WTC11 (cell line): ENCODE measurements around the gene VCAN. TPM values are rescaled to one million over a fixed set of nuclear protein-coding genes. Genes with fewer than 3 reads are reported as not detected.
A peak's percentile ranks its signal among the peaks of the same experiment; 100 is the strongest.

Source experiments
- ATAC-seq: fragments of 200-7000 bp; cut with Tn5 transposase; 2 replicates; pipeline ENCODE4 v1.10.0; 2021; ENCODE audit warnings: mild to moderate bottlenecking, moderate library complexity
- CTCF ChIA-PET: fragments of 300-600 bp; sonication (Branson Sonifier 250); formaldehyde crosslinking; loops from one replicate; lab custom pipeline; 2021; ENCODE audit warnings: antibody characterized with exemption; lab: Charles Lee
- POLR2A ChIA-PET: fragments of 350-600 bp; sonication (Branson Sonifier 250); formaldehyde crosslinking; loops from one replicate; lab custom pipeline; 2021; ENCODE audit warnings: antibody characterized with exemption; lab: Charles Lee
- DNase-seq: peaks from one replicate; pipeline ENCODE4 v3.0.0; 2021; ENCODE audit warnings: low spot score
- H3K27ac Mint-ChIP-seq: 2 replicates; pipeline ENCODE4 v1.8.0; 2021; ENCODE audit warnings: mixed read lengths
- H3K27me3 Mint-ChIP-seq: 2 replicates; pipeline ENCODE4 v1.8.0; 2021; ENCODE audit warnings: low read depth, mild to moderate bottlenecking, moderate library complexity, mixed read lengths
- H3K36me3 Mint-ChIP-seq: 2 replicates; pipeline ENCODE4 v1.8.0; 2021; ENCODE audit warnings: mixed read lengths
- H3K4me1 Mint-ChIP-seq: 2 replicates; pipeline ENCODE4 v1.8.0; 2022; ENCODE audit warnings: mixed read lengths
- H3K4me3 Mint-ChIP-seq: 2 replicates; pipeline ENCODE4 v1.8.0; 2021; ENCODE audit warnings: mild to moderate bottlenecking, moderate library complexity, mixed read lengths
- H3K9me3 Mint-ChIP-seq: 2 replicates; pipeline ENCODE4 v1.8.0; 2021; ENCODE audit warnings: mixed read lengths
- ARID4B ChIP-seq: sonication (generic); formaldehyde crosslinking; IDR thresholded peaks from 2 replicates; pipeline ENCODE4 v1.8.0; 2023; ENCODE audit warnings: missing genetic modification reagents, mild to moderate bottlenecking, borderline replicate concordance
- CBFB ChIP-seq: sonication (generic); formaldehyde crosslinking; IDR thresholded peaks from 2 replicates; pipeline ENCODE4 v1.8.1; 2022; ENCODE audit warnings: mild to moderate bottlenecking, low read depth, missing genetic modification reagents
- ERG ChIP-seq: fragments of 250-450 bp; sonication (Bioruptor Pico); IDR thresholded peaks from 2 replicates; pipeline ENCODE4 v1.8.0; 2021; ENCODE audit warnings: mild to moderate bottlenecking
- FOXJ3 ChIP-seq: sonication (generic); formaldehyde crosslinking; IDR thresholded peaks from 2 replicates; pipeline ENCODE4 v1.9.0; 2021; ENCODE audit warnings: missing genetic modification reagents, mild to moderate bottlenecking, borderline replicate concordance
- FOXP4 ChIP-seq: sonication (generic); formaldehyde crosslinking; IDR thresholded peaks from 2 replicates; pipeline ENCODE4 v1.8.0; 2022; ENCODE audit warnings: mild to moderate bottlenecking, missing genetic modification reagents
- GTF2I ChIP-seq: fragments of 250-450 bp; sonication (Bioruptor Pico); conservative IDR thresholded peaks from 2 replicates; pipeline ENCODE4 v1.4.0; 2021; ENCODE audit warnings: mild to moderate bottlenecking
- HMGA2 ChIP-seq: fragments of 250-450 bp; sonication (Bioruptor Pico); IDR thresholded peaks from 2 replicates; pipeline ENCODE4 v1.4.0; 2021; ENCODE audit warnings: mild to moderate bottlenecking, moderate library complexity
- IRF1 ChIP-seq: sonication (generic); formaldehyde crosslinking; IDR thresholded peaks from 2 replicates; pipeline ENCODE4 v1.8.0; 2023; ENCODE audit warnings: missing genetic modification reagents
- JAZF1 ChIP-seq: fragments of 250-450 bp; sonication (Bioruptor Pico); IDR thresholded peaks from 2 replicates; pipeline ENCODE4 v1.9.0; 2021; ENCODE audit warnings: moderate library complexity, mild to moderate bottlenecking, inconsistent platforms
- JUN ChIP-seq: sonication (generic); formaldehyde crosslinking; IDR thresholded peaks from 2 replicates; pipeline ENCODE4 v1.8.0; 2023; ENCODE audit warnings: mild to moderate bottlenecking, missing genetic modification reagents
- MLX ChIP-seq: sonication (generic); formaldehyde crosslinking; IDR thresholded peaks from 2 replicates; pipeline ENCODE4 v1.8.1; 2023; ENCODE audit warnings: mild to moderate bottlenecking, missing genetic modification reagents, moderate library complexity
- PREB ChIP-seq: sonication (generic); formaldehyde crosslinking; IDR thresholded peaks from 2 replicates; pipeline ENCODE4 v1.8.1; 2022; ENCODE audit warnings: mild to moderate bottlenecking, missing genetic modification reagents, moderate library complexity, borderline replicate concordance
- SMAD3 ChIP-seq: sonication (generic); formaldehyde crosslinking; IDR thresholded peaks from 2 replicates; pipeline ENCODE4 v1.8.0; 2022; ENCODE audit warnings: missing genetic modification reagents, mild to moderate bottlenecking, borderline replicate concordance
- TCF7 ChIP-seq: sonication (generic); formaldehyde crosslinking; IDR thresholded peaks from 2 replicates; pipeline ENCODE4 v1.8.0; 2022; ENCODE audit warnings: mild to moderate bottlenecking, low read depth, missing genetic modification reagents, moderate library complexity
- ZBTB21 ChIP-seq: sonication (generic); formaldehyde crosslinking; IDR thresholded peaks from 2 replicates; pipeline ENCODE4 v1.8.1; 2023; ENCODE audit warnings: mild to moderate bottlenecking, missing genetic modification reagents, borderline replicate concordance
- ZNF138 ChIP-seq: sonication (generic); formaldehyde crosslinking; conservative IDR thresholded peaks from 2 replicates; pipeline ENCODE4 v1.8.1; 2022; ENCODE audit warnings: mild to moderate bottlenecking, moderate library complexity, missing genetic modification reagents
- ZNF263 ChIP-seq: sonication (generic); formaldehyde crosslinking; IDR thresholded peaks from 2 replicates; pipeline ENCODE4 v1.8.1; 2022; ENCODE audit warnings: low read depth, mild to moderate bottlenecking, moderate library complexity, missing genetic modification reagents
- ZNF317 ChIP-seq: sonication (generic); formaldehyde crosslinking; IDR thresholded peaks from 2 replicates; pipeline ENCODE4 v1.8.1; 2023; ENCODE audit warnings: low read depth, mild to moderate bottlenecking, moderate library complexity, missing genetic modification reagents, borderline replicate concordance
- ZNF396 ChIP-seq: fragments of 250-450 bp; sonication (Bioruptor Pico); IDR thresholded peaks from 2 replicates; pipeline ENCODE4 v1.8.0; 2021; ENCODE audit warnings: mild to moderate bottlenecking, moderate library complexity, borderline replicate concordance
- ZNF425 ChIP-seq: fragments of 250-450 bp; sonication (Bioruptor Pico); conservative IDR thresholded peaks from 2 replicates; pipeline ENCODE4 v1.9.0; 2021; ENCODE audit warnings: mild to moderate bottlenecking
- total RNA-seq: library from RNA; stranded (reverse); gene quantifications from 3 replicates; pipeline ENCODE4 v1.2.3, GENCODE V29; 2021

The VCAN gene
- total RNA-seq, 1 experiment from 2014 or later = 276 TPM

GRCh38 chr5:83493644-83494043 is 22.1 kb downstream of the VCAN start (continued):
- no peak for TF ChIP-seq ERG (CRISPR knock-in tag)
- no peak for TF ChIP-seq ZNF396 (CRISPR knock-in tag)
- TF ChIP-seq HMGA2 (CRISPR knock-in tag) = no peak
- TF ChIP-seq ZNF263 = no peak
- TF ChIP-seq IRF1 (CRISPR knock-in tag) = no peak

- CTCF ChIA-PET = no interaction called here
- no peak for TF ChIP-seq MLX
- no peak for TF ChIP-seq ARID4B (CRISPR knock-in tag)
- no peak for TF ChIP-seq JUN (CRISPR knock-in tag)
- TF ChIP-seq FOXJ3 = no peak
- no peak for TF ChIP-seq TCF7 (CRISPR knock-in tag)
- no peak for TF ChIP-seq CBFB (CRISPR knock-in tag)
- no peak for TF ChIP-seq JAZF1
- TF ChIP-seq ZNF425 = no peak
- TF ChIP-seq ZNF138 (CRISPR knock-in tag) = no peak
- TF ChIP-seq FOXP4 = no peak
- TF ChIP-seq ZNF317 (CRISPR knock-in tag) = no peak
- TF ChIP-seq ZBTB21 = no peak
- TF ChIP-seq GTF2I = no peak
- no peak for TF ChIP-seq SMAD3 (CRISPR knock-in tag)
- no peak for TF ChIP-seq PREB (CRISPR knock-in tag)
- ATAC-seq (no peak; the same call in 1 of the 2 replicates), DNase-seq (no peak)
- POLR2A ChIA-PET = no interaction called here
- no peaks in the 10 kb centered on the region for H3K27me3 Mint-ChIP-seq
- H3K4me3 Mint-ChIP-seq = peak overlapping the region; percentile 32; the same call in 1 of the 2 replicates
- no peaks in the 10 kb centered on the region for H3K9me3 Mint-ChIP-seq
- peak overlapping the region; percentile 72 for H3K27ac Mint-ChIP-seq
- H3K4me1 Mint-ChIP-seq = peaks cover 52% of the 10 kb centered on the region
- peaks cover 71% of the 10 kb centered on the region for H3K36me3 Mint-ChIP-seq
Observed at GRCh38 chr5:83494087-83494620, 22.6 kb downstream of the VCAN start.
